Neural progenitor cell (in vitro differentiated cells): Measurements from ENCODE around the gene JMJD4.

ENCODE experiments used
- CTCF ChIP-seq: fragments of 200-600 bp; sonication (generic); IDR thresholded peaks from 2 replicates; pipeline ENCODE4 v1.5.1; 2017; ENCODE audit warnings: antibody characterized with exemption, mild to moderate bottlenecking
- EZH2 ChIP-seq: fragments of 200-600 bp; sonication (generic); IDR thresholded peaks from 2 replicates; pipeline ENCODE4 v1.6.1; 2017; ENCODE audit warnings: antibody characterized with exemption, mild to moderate bottlenecking, moderate library complexity
- EZH2phosphoT487 ChIP-seq: fragments of 200-600 bp; sonication (generic); IDR thresholded peaks from 2 replicates; pipeline ENCODE4 v1.6.1; 2017; ENCODE audit warnings: antibody characterized with exemption

- no peak for TF ChIP-seq CTCF
- TF ChIP-seq EZH2, result no peak
- no peak for TF ChIP-seq EZH2phosphoT487
Measured at GRCh38 chr1:227738820-227739219, 3.7 kb upstream of the JMJD4 start.
